CD4-positive, alpha-beta memory T cell (primary cell): ENCODE measurements around the gene NR3C2. TPM values are rescaled to one million over a fixed set of nuclear protein-coding genes. Genes with fewer than 3 reads are reported as not detected.

Source experiments
- CTCF ChIA-PET: fragments of 350-600 bp; sonication (Branson Sonifier 250); formaldehyde crosslinking; loops from one replicate; lab custom pipeline; 2021; ENCODE audit warnings: inconsistent platforms; ENCODE audit not compliant: partially characterized antibody; lab: Charles Lee
- POLR2A ChIA-PET: fragments of 350-600 bp; sonication (Branson Sonifier 250); formaldehyde crosslinking; loops from one replicate; lab custom pipeline; 2021; ENCODE audit not compliant: partially characterized antibody; lab: Charles Lee
- DNase-seq, 5 donors: peaks; one replicate each; pipeline versions ENCODE4 v3.0.0 to v3.0.0-alpha.2; 2020 to 2022; ENCODE audit warnings: mixed read lengths in 1 of 5
- H3K27ac ChIP-seq: one replicate; pipeline ENCODE4 v1.7.0; 2013; ENCODE audit warnings: low read depth, low read length
- H3K27me3 ChIP-seq: 2 replicates; pipeline ENCODE4 v1.7.0; 2013; ENCODE audit warnings: mild to moderate bottlenecking, low read length, moderate library complexity; ENCODE audit not compliant: insufficient read depth
- H3K36me3 ChIP-seq: 2 replicates; pipeline ENCODE4 v1.7.0; 2013; ENCODE audit warnings: mild to moderate bottlenecking, low read length, moderate library complexity; ENCODE audit not compliant: insufficient read depth
- H3K4me1 ChIP-seq: 2 replicates; pipeline ENCODE4 v1.7.0; 2013; ENCODE audit warnings: mild to moderate bottlenecking, low read length, moderate library complexity; ENCODE audit not compliant: insufficient read depth
- H3K4me3 ChIP-seq, 2 donors: one replicate each; pipeline ENCODE4 v1.7.0; 2013; ENCODE audit warnings: low read length in 2 of 2, mild to moderate bottlenecking in 1 of 2
- H3K9me3 ChIP-seq, 2 donors: one replicate each; pipeline ENCODE4 v1.7.0; 2013; ENCODE audit warnings: low read length in 2 of 2, control low read depth in 1 of 2; ENCODE audit not compliant: control insufficient read depth in 1 of 2
- H3K27ac Mint-ChIP-seq, 7 donors: one replicate each; pipeline ENCODE4 v1.8.0; 2020 to 2021; ENCODE audit warnings: mixed read lengths in 7 of 7, mild to moderate bottlenecking in 6 of 7, inconsistent platforms in 3 of 7, moderate library complexity in 3 of 7
- H3K27me3 Mint-ChIP-seq, 2 donors: one replicate each; pipeline ENCODE4 v1.8.0; 2020 to 2021; ENCODE audit warnings: mixed read lengths in 2 of 2
- H3K36me3 Mint-ChIP-seq, 2 donors: one replicate each; pipeline ENCODE4 v1.8.0; 2020 to 2021; ENCODE audit warnings: mixed read lengths in 2 of 2, inconsistent platforms in 1 of 2, mild to moderate bottlenecking in 1 of 2
- H3K4me1 Mint-ChIP-seq, 4 donors: one replicate each; pipeline ENCODE4 v1.8.0; 2020 to 2021; ENCODE audit warnings: mixed read lengths in 4 of 4, mild to moderate bottlenecking in 1 of 4
- H3K4me3 Mint-ChIP-seq, 8 donors: one replicate each; pipeline ENCODE4 v1.8.0; 2020 to 2021; ENCODE audit warnings: mixed read lengths in 8 of 8, mild to moderate bottlenecking in 7 of 8, moderate library complexity in 6 of 8, inconsistent platforms in 3 of 8
- H3K9me3 Mint-ChIP-seq, 8 donors: one replicate each; pipeline ENCODE4 v1.8.0; 2020 to 2021; ENCODE audit warnings: mixed read lengths in 8 of 8, mild to moderate bottlenecking in 5 of 8, inconsistent platforms in 3 of 8, moderate library complexity in 1 of 8
- intact Hi-C: fragments of 100-400 bp; cut with micrococcal nuclease; formaldehyde crosslinking; loops from one replicate; pipeline ENCODE4 v1.15.1; 2023
- polyA plus RNA-seq, 2 donors: library from polyadenylated mRNA; unstranded; fragments of 300-500 nt; fragmentation: Illumina TruSeq; gene quantifications; one replicate each; pipeline ENCODE4 v1.2.3, GENCODE V29; 2021
- total RNA-seq, 2 experiments: library from RNA; stranded (reverse); gene quantifications; one replicate each; pipeline ENCODE4 v1.2.3, GENCODE V29; 2021

Gene NR3C2
- total and polyA plus RNA-seq, 4 experiments from 2014 or later = 4.9 to 50.9 (median 26.8) TPM

- Histone ChIP-seq H3K4me1 (peaks cover 48% of the 10 kb centered on the region), H3K9me3 (no peaks in the 10 kb centered on the region), H3K36me3 (no peaks in the 10 kb centered on the region), H3K4me3 (no peak overlapping the region), H3K27me3 (no peaks in the 10 kb centered on the region), H3K27ac (no peak overlapping the region)
- peaks cover 55 to 87% (median 77%) of the 10 kb centered on the region in 4 donors for H3K4me1 Mint-ChIP-seq
- no peaks in the 10 kb centered on the region for H3K9me3 Mint-ChIP-seq
- H3K4me3 Mint-ChIP-seq = no peak overlapping the region
- DNase-seq = no peak
- POLR2A ChIA-PET = no interaction called here
- no peak overlapping the region for H3K27ac Mint-ChIP-seq
- CTCF ChIA-PET = no interaction called here
- intact Hi-C loops = no loop called here
- H3K36me3 Mint-ChIP-seq = peaks cover 0 to 22% of the 10 kb centered on the region in 2 donors
- H3K27me3 Mint-ChIP-seq = no peaks in the 10 kb centered on the region
Observed at GRCh38 chr4:148426643-148427042, 15.6 kb downstream of the NR3C2 start.

GRCh38 chr4:148425327-148426110 lies 16.7 kb downstream of the NR3C2 start:
- H3K27me3 ChIP-seq = no peaks in the 10 kb centered on the region
- peaks cover 37% of the 10 kb centered on the region for H3K4me1 ChIP-seq
- intact Hi-C loops = no loop called here
- CTCF ChIA-PET = no interaction called here
- no peaks in the 10 kb centered on the region for H3K9me3 ChIP-seq
- H3K36me3 ChIP-seq = no peaks in the 10 kb centered on the region
- peaks cover 0 to 22% of the 10 kb centered on the region in 2 donors for H3K36me3 Mint-ChIP-seq
- H3K4me3 ChIP-seq = no peak overlapping the region
- H3K27ac ChIP-seq = no peak overlapping the region
- H3K9me3 Mint-ChIP-seq = no peaks in the 10 kb centered on the region
- H3K4me1 Mint-ChIP-seq = peaks cover 52 to 85% (median 73%) of the 10 kb centered on the region in 4 donors
- POLR2A ChIA-PET = interaction anchor here (0.6 kb wide), 1 partner anchor 17 kb away, joined by 4 read pairs; no protein-coding TSS in a partner anchor
- peak overlapping the region in 4 of 7 donors; percentile 15 to 33 (median 24) for H3K27ac Mint-ChIP-seq
- no peaks in the 10 kb centered on the region for H3K27me3 Mint-ChIP-seq
- DNase-seq = no peak
- peak overlapping the region in 3 of 8 donors; percentile 2 to 31 (median 11) for H3K4me3 Mint-ChIP-seq

GRCh38 chr4:148420397-148420796 lies 21.8 kb downstream of the NR3C2 start:
- no peaks in the 10 kb centered on the region for H3K9me3 Mint-ChIP-seq
- intact Hi-C loops = no loop called here
- Histone ChIP-seq H3K9me3 (no peaks in the 10 kb centered on the region), H3K27ac (no peak overlapping the region), H3K4me1 (peaks cover 30% of the 10 kb centered on the region), H3K4me3 (no peak overlapping the region), H3K27me3 (no peaks in the 10 kb centered on the region), H3K36me3 (no peaks in the 10 kb centered on the region)
- POLR2A ChIA-PET = no interaction called here
- no peak for DNase-seq
- H3K27ac Mint-ChIP-seq = no peak overlapping the region
- peaks cover 0 to 8% of the 10 kb centered on the region in 2 donors for H3K36me3 Mint-ChIP-seq
- CTCF ChIA-PET = no interaction called here
- H3K4me3 Mint-ChIP-seq = no peak overlapping the region
- H3K4me1 Mint-ChIP-seq = peaks cover 55 to 86% (median 73%) of the 10 kb centered on the region in 4 donors
- H3K27me3 Mint-ChIP-seq = no peaks in the 10 kb centered on the region

- Histone ChIP-seq H3K27me3 (no peaks in the 10 kb centered on the region), H3K27ac (no peak overlapping the region), H3K4me1 (peaks cover 14% of the 10 kb centered on the region), H3K36me3 (no peaks in the 10 kb centered on the region), H3K9me3 (no peaks in the 10 kb centered on the region), H3K4me3 (no peak overlapping the region)
- peaks cover 50 to 77% (median 65%) of the 10 kb centered on the region in 4 donors for H3K4me1 Mint-ChIP-seq
- peaks cover 4 to 10% of the 10 kb centered on the region in 2 donors for H3K36me3 Mint-ChIP-seq
- DNase-seq = no peak
- H3K27ac Mint-ChIP-seq = no peak overlapping the region
- ChIA-PET CTCF (interaction anchor here (0.7 to 1.4 kb wide), 3 partner anchors 8 to 391 kb away, joined by 3 read pairs; no protein-coding TSS in a partner anchor), POLR2A (no interaction called here)
- H3K27me3 Mint-ChIP-seq = no peaks in the 10 kb centered on the region
- peak overlapping the region in 1 of 8 donors; percentile 29 for H3K4me3 Mint-ChIP-seq
- no peaks in the 10 kb centered on the region for H3K9me3 Mint-ChIP-seq
- intact Hi-C loops = no loop called here
Observed at GRCh38 chr4:148415500-148415899, 26.7 kb downstream of the NR3C2 start.

- Mint-ChIP-seq H3K4me1 (peaks cover 30 to 51% (median 43%) of the 10 kb centered on the region in 4 donors), H3K27ac (peak overlapping the region in 2 of 7 donors; percentile 11 to 66), H3K4me3 (no peak overlapping the region), H3K9me3 (no peaks in the 10 kb centered on the region), H3K27me3 (no peaks in the 10 kb centered on the region), H3K36me3 (peaks cover 4 to 10% of the 10 kb centered on the region in 2 donors)
- no peaks in the 10 kb centered on the region for H3K27me3 ChIP-seq
- no peaks in the 10 kb centered on the region for H3K36me3 ChIP-seq
- ChIA-PET POLR2A (no interaction called here), CTCF (interaction anchor here (1.0 kb wide), 1 partner anchor 15 kb away, joined by 4 read pairs; no protein-coding TSS in a partner anchor)
- peaks cover 4% of the 10 kb centered on the region for H3K4me1 ChIP-seq
- H3K9me3 ChIP-seq = no peaks in the 10 kb centered on the region
- no peak for DNase-seq
- no peak overlapping the region for H3K4me3 ChIP-seq
- no peak overlapping the region for H3K27ac ChIP-seq
- intact Hi-C loops = no loop called here
Observed at GRCh38 chr4:148412460-148412994, 29.7 kb downstream of the NR3C2 start.

- H3K36me3 Mint-ChIP-seq = peaks cover 0 to 2% of the 10 kb centered on the region in 2 donors
- intact Hi-C loops = no loop called here
- H3K4me1 Mint-ChIP-seq = peaks cover 3 to 22% (median 13%) of the 10 kb centered on the region in 4 donors
Observed at GRCh38 chr4:148405161-148405893, 36.9 kb downstream of the NR3C2 start.

DNA sequence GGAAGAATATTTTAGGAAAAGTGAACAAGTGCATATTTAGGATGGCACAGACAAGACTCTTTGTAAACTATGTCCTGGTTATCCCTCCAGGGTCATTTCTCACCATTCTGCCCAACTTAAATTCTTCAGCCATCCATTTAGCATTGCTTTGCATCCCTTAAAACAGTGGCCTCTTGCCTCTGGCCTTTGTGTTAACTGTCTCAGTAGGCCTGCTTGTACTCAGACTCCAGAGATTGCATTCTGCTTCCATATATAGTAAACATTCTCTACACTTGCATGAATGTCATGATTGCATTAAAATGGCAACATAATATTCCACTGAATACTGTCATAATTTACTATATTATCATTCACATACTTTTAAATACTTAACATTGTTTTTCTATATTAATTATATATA lies 43.2 kb downstream of the NR3C2 start:
- POLR2A ChIA-PET = no interaction called here
- H3K36me3 Mint-ChIP-seq = peaks cover 0 to 6% of the 10 kb centered on the region in 2 donors
- Histone ChIP-seq H3K27ac (no peak overlapping the region), H3K9me3 (no peaks in the 10 kb centered on the region), H3K4me3 (no peak overlapping the region), H3K36me3 (no peaks in the 10 kb centered on the region), H3K27me3 (no peaks in the 10 kb centered on the region), H3K4me1 (no peaks in the 10 kb centered on the region)
- no peak for DNase-seq
- no peaks in the 10 kb centered on the region for H3K9me3 Mint-ChIP-seq
- H3K4me3 Mint-ChIP-seq = peak overlapping the region in 1 of 8 donors; percentile 8
- CTCF ChIA-PET = no interaction called here
- peaks cover 12 to 47% (median 30%) of the 10 kb centered on the region in 4 donors for H3K4me1 Mint-ChIP-seq
- H3K27me3 Mint-ChIP-seq = no peaks in the 10 kb centered on the region
- intact Hi-C loops = no loop called here
- H3K27ac Mint-ChIP-seq = peak overlapping the region in 1 of 7 donors; percentile 44

More at GRCh38 chr4:148405161-148405893, 36.9 kb downstream of the NR3C2 start:
- Histone ChIP-seq H3K27ac (no peak overlapping the region), H3K27me3 (no peaks in the 10 kb centered on the region), H3K4me1 (no peaks in the 10 kb centered on the region), H3K4me3 (no peak overlapping the region), H3K9me3 (no peaks in the 10 kb centered on the region), H3K36me3 (no peaks in the 10 kb centered on the region)
- H3K27ac Mint-ChIP-seq = no peak overlapping the region
- H3K9me3 Mint-ChIP-seq = no peaks in the 10 kb centered on the region
- H3K27me3 Mint-ChIP-seq = peaks cover 0 to 2% of the 10 kb centered on the region in 2 donors
- ChIA-PET POLR2A (no interaction called here), CTCF (no interaction called here)
- H3K4me3 Mint-ChIP-seq = no peak overlapping the region
- no peak for DNase-seq
